ENCODE results near the gene ARL6IP1.
"Not testable (repeated sequence)": the region's sequence is repeated elsewhere in the genome, so short reads cannot be mapped to it uniquely, and the experiment has no call there.

Gene ARL6IP1

DNA sequence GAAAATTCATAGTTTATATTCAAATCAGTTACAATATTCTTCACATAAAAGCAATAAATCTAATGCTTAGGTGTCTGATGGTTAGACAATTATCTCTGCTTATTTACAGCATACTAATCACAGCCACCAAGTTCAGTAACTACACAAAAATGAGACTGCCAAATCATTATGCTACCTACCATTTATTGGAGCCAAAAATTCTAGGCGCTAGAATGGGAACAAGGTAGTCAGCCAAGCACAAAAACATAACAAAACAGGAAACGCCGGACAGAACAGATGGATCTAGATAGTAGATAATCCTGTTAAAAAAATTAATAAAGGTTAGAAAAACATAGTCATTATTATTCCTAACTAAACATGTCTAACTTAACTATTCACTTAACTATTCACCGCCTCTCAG, 3.6 kb downstream of the ARL6IP1 start:
- DNase-seq: no peak

GRCh38 chr16:18796377-18796776, 5.0 kb downstream of the ARL6IP1 start:
- DNase-seq: no peak

DNA sequence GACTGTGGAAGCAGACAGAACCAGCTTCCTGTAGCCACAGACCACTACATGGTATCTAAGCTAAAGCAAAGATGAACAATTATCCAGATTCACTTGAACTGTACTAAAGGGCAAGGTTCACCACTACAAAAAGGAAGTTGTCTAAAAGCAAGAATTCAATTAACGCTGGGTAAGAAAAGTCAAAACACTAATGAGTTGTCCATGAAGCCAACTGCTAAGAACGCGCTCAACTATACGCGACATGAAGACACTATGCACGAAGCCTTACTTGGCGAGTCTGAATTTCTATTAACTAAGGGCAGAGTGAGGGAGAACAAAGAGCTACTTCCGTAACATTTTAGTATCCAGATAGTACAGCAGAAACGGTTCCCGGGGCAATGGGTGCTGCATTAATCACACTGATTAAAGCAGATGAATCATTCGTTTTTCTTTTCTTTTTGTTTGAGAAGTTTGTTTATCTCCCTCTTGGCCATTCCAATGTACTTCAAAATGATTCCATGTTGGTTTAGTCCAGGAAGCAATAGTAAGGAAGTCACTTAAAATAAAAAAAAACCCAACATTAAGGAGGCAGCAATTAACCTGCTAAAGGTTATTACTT, 8.4 kb downstream of the ARL6IP1 start:
- DNase-seq: no peak

DNA sequence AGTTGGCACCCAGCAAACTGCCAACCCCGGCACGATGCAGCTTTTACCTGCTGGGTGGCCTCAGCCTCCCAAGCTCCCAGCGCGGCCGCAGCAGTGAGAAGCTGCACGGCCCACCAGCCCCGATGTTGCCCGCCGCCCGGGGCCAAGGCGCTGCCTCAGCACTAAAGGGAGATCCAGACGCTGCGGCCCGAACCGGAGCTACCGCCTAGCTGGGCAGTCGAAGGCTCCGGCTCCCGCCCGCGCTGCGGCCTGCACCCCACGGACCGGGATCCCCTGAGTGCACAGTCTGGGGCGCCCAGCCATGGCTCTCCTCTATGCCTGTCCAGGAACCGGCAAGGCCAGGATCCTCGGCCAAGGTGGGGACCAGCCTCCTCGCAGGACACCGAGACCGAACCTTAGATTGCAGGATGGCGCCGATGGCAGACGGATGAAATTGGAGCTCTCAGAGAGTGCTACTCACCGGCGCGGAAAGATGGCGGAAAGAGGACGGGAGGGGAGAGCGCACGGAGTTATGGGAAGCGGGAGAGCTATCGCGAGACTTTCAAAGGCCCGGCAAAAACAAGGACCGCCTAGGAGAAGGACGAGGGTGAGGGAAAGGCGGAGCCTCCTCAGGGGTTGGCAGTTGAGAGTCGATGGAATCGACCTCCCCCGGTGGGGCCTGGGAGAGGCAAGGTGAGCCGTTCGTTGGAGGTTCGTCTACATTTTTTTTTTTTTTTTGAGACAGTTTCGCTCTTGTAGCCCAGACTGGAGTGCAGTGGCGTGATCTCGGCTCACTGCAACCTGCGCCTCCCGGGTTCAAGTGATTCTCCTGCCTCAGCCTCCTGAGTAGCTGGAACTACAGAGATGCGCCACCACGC, 11.3 kb downstream of the ARL6IP1 start, which contains the start of gene RPS15A:
Gene RPS15A (minus strand): TSS at position 485 of the 857 bp plus-strand sequence. CDS start 1,221 bp downstream, outside the sequence.
- DNase-seq: peak; percentile 84 to 97 (median 93)

DNA sequence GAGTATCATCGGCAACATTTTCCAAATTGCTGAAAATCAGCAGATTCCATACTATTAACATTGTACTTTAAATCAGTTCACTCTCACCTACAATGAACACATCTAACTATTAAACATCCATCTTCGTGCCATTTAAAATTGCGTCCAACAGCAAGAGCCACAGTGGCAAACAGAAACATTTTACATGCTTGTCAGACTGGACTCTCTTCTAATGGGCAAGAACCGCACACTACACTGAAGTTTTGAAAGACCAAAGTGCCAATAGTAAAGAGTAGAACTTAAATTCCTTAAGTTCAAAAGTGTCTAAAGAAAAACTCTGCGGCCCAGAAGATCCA, 11.9 kb downstream of the ARL6IP1 start:
- no peak for DNase-seq

DNA sequence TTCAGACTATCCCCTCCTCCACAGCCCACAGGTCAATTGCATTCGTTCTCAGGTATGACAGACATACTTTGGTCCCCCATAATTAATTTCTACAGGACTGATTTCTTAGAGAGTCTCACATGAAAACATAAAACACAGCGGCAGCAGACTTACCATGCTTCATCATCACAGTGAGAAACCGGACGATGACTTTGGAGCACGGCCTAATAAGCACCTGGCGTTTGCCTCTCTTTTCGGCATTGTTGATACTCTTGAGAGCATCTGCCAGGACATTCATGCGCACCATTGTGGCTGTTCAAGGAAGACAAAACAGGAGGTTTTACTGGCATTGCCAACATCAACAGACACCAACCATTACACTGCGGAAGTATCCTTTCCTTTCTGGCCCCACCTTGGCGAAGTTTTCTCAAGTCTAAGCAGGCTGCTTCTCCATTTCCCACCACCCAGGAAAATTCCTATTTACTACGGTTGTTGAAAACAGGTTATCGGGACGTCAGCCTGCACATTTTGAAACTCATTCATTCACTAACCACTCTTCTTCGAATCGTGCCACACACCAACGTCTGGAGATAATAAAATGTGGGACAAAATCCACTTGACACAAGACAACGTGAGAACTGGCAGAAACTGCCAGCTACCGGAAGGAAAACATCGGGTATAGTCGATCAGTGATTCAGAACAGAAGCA, 12.4 kb downstream of the ARL6IP1 start:
- DNase-seq: peak in 1 of 3 experiments; percentile 9

DNA sequence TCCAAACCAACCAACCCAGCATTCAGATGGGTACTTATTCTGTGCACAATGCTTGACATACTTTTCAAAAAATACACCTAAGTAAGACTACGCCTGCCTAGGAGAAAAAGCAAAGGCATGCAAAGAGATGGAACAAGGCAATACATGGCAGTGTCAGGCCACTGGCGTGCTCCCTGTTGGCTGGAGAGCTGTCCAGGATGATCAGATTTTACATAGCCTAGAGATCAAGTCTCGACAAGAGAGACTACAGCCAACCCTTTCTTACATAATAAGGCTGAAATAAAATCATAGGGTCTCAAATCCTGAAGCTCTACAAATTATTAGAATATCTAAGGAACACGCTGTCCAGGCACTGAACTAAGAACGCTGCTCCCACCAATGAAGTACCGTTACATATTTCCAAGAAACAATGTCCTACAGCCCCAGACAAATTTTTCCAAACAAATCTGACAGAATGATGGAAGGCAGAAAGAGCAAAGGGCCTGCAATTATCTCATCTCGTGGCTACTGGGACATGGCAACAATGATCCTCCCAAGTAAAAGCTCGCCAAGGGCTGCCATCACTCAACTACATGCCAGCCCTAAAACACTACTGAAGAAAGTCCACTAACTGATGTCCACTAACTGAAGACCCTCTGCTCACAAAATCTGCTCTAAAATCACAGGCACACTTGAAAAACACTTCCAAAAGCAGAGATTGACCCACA, 16.3 kb downstream of the ARL6IP1 start:
- no peak for DNase-seq

DNA sequence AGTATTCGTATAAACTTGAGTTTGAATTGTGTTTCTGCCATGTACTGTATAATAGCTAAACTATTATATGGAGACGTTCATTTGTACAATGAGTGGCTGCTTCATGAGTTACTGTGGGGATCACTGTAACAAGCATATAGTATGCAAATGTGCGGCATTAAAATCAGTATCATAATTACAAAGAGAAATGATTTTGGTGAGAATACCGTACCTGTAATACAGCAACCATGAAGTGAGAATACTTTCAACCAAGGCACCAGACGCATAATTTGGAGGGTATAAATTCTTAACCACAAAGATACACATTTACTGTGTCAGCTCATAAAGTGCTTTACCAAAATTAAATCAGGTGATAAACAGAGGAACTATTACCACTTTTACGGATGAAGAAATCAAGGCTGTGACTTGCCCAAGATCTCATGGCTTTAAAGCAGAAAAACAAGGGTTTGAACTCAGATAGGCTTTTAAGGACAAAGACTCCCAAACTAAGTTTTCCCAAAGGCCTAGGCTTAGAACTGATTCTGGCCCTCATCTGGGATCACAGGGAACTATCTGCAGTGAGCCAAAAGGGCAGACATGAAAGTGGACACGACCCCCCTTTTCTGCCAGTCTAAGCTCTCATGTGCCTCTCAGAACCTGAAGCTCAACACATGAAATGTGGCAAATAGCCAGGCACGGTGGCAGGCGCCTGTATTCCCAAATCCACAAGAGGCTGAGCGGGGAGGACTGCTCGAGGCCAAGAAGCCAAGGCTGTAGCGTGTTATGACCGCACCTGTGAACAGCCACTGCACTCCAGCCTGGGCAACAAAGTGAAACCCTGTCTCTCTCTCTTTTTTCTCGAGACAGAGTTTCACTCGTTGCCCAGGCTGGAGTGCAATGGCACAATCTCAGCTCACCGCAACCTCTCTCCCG, 17.7 kb downstream of the ARL6IP1 start:
- no peak for DNase-seq

GRCh38 chr16:18782697-18783429, 18.5 kb downstream of the ARL6IP1 start:
- no peak for DNase-seq

GRCh38 chr16:18781232-18781631, 20.1 kb downstream of the ARL6IP1 start:
- DNase-seq: not testable (repeated sequence)

DNA sequence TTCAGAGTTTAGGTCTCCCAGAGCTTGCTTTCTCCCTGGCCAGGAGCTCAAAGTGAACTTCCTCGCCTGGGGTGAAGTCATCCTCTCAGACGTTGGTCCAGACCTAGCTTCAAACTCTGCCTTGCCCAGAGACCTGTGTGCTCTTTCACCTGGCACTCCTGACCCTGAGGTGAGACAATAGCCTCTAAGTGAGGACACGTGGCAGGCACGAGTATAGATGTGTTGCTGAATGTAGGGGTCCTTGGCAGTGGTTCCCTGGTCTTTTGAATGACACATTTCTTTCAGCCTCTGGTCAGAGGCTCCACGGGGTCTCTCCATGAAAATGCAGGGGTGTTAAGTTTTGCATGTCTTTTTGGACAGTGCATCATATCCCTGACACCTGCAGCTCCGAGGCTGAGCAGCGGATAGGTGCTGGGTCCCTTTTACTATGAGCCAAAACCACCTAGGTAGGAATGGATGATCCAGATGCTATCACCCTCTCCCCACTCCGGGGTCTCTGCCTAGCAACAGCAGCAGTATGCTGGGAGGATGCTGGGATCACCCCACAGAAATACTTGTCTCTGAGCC, 20.8 kb downstream of the ARL6IP1 start:
- not testable (repeated sequence) for DNase-seq

DNA sequence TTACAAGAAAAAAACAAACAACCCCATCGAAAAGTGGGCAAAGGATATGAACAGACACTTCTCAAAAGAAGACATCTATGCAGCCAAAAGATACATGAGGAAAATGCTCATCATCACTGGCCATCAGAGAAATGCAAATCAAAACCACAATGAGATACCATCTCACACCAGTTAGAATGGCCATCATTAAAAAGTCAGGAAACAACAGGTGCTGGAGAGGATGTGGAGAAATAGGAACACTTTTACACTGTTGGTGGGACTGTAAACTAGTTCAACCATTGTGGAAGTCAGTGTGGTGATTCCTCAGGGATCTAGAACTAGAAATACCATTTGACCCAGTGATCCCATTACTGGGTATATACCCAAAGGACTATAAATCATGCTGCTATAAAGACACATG, 23.7 kb downstream of the ARL6IP1 start:
- DNase-seq: not testable (repeated sequence)

GRCh38 chr16:18776334-18776733, 25.0 kb downstream of the ARL6IP1 start:
- not testable (repeated sequence) for DNase-seq

DNA sequence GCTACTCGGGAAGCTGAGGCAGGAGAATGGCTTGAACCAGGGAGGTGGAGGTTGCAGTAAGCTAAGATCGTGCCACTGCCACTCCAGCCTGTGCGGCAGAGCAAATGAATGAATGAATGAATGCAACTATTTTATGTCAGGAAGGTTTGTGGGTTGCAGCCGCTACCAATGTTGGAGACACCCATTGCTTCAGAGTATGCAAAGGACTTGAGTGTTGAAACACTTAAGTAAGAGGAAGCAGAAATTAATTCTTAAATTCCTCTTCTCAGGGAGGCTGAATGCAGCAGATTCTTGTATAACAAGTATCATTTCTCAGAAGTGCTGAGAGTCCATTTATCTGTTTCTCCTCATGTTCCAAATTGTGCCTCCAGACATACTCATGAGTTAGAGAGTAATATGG, 26.7 kb downstream of the ARL6IP1 start:
- DNase-seq: not testable (repeated sequence)

DNA sequence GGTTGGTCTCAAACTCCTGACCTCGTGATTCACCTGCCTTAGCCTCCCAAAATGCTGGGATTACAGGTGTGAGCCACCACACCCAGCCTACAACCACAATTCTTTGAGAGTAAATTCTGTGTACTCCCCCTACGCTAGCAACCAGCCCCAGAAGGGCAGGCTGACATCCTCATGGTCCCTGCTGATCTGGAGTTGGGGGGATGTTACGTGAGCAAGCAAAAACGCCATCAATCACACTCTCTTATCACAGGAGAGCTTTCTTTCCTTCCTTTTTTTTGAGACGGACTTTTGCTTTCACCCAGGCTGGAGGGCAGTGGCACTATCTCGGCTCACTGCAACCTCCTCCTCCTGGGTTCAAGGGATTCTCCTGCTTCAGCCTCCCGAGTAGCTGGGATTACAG, 29.2 kb downstream of the ARL6IP1 start:
- not testable (repeated sequence) for DNase-seq

- DNase-seq: not testable (repeated sequence)
Observed at GRCh38 chr16:18770336-18770962, 30.9 kb downstream of the ARL6IP1 start.

DNA sequence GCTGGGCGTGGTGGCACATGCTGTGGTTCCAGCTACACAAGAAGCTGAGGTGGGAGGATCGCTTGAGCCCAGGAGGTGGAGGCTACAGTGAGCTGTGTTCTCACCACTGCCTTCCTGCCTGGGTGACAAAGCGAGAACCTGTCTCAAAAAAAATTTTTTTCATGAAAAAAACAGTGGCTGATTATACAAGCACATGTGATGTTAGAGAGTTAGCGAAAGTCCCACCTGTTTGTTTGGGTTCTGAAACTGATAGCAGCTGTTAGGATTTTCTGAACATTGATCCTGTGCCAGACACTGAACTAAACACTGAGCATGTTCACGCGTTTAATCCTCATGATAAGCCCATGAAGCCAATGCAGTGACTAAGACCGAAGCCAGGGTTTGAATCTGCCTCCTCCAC, 34.1 kb downstream of the ARL6IP1 start:
- DNase-seq: not testable (repeated sequence)

DNA sequence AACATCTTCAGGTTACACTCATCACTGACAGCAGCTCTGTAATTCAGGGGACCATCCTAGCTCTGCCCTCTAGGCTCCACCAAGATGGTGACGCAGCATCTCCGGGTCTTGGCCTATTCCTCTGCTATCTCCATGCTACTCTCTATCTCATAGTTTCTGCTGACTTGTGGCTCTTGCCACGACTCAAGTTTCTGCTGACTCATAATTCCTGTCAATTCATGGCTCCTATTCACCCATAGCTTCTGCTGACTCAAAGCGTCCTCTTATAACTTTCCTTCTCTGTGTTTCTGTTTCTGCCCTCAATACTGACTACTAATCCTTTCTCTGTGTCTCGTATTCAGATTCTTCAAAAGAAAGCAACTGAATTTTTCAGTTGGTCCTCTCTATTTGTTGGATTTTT, 38.6 kb downstream of the ARL6IP1 start:
- not testable (repeated sequence) for DNase-seq

- DNase-seq: peak; percentile 2 to 36 (median 20)
Observed at GRCh38 chr16:18759598-18760520, 41.5 kb downstream of the ARL6IP1 start.

Data from NCI-H1417 (cell line).